Measurements from ENCODE around the gene KAZALD1. TPM values are rescaled to one million over a fixed set of nuclear protein-coding genes. Genes with fewer than 3 reads are reported as not detected.

The KAZALD1 gene
- total RNA-seq, 1 experiment from 2014 or later, result 16.0 TPM

DNA sequence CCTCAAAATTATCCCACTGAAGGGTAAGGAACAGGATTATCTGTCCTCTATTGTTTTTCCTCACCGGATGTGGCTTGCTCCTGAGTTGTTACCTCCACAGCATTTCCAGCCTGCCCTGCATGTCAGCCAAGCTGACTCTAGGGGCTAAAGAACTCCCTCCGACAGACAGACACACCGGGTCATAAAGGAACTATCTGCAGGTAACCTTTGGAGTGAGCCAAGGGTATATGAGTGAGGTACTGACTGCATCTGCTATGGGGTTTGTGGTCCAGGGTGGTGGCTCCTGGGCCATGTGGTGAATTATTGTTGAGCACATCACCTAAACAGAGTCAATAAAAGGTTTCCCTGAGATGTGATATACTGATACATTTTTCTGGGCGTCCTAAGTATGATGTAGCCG is 6.9 kb upstream of the KAZALD1 start:
- intact Hi-C loops (cut with micrococcal nuclease), result no loop called here
- H3K9ac ChIP-seq (ENCODE audit: low read length), result no peak overlapping the region
- H3K27me3 ChIP-seq (ENCODE audit: insufficient read depth, low read length), result no peaks in the 10 kb centered on the region
- H3K27ac ChIP-seq (ENCODE audit: low read depth, low read length), result no peak overlapping the region
- no peak overlapping the region for H3K4me3 ChIP-seq (replicated peaks in 1 of 2; ENCODE audit: low read depth in 1 of 2, low read length in 2 of 2)
- H3K79me2 ChIP-seq (ENCODE audit: insufficient read depth, low read length), result peaks cover 88% of the 10 kb centered on the region
- no peak overlapping the region for H2AFZ ChIP-seq (ENCODE audit: low read depth, low read length, poor library complexity, severe bottlenecking)
- no peak for TF ChIP-seq POLR2A (IDR thresholded peaks at IDR 0.05; ENCODE audit: borderline replicate concordance, extremely low read depth, insufficient read depth, insufficient read length)
- H3K36me3 ChIP-seq (ENCODE audit: control insufficient read depth in 1 of 2, insufficient read depth in 2 of 2, low read length in 2 of 2), result peaks cover 9 to 30% of the 10 kb centered on the region in 2 experiments; a peak in 3 of 4 replicates
- BruUV-seq (replicated peaks), result no TSS peak
- H3K4me2 ChIP-seq (ENCODE audit: low read length), result no peak overlapping the region
- ChIA-PET POLR2A (interaction anchor here (1.0 kb wide), 1 partner anchor 12 kb away, joined by 7 read pairs; no protein-coding TSS in a partner anchor), CTCF (interaction anchor here (1.2 to 5.5 kb wide), 9 partner anchors 8 to 87 kb away, joined by 3 to 118 read pairs (median 10); no protein-coding TSS in a partner anchor), RAD21 (ENCODE audit: low non-redundant PET in 1 of 2, low total read pairs in 2 of 2, uncharacterized antibody in 2 of 2, unreplicated experiment in 2 of 2) (no interaction called here)
- ATAC-seq (no peak), DNase-seq (ENCODE audit: low read depth, low spot score) (no peak)
- no peaks in the 10 kb centered on the region for H3K9me3 ChIP-seq (ENCODE audit: control insufficient read depth in 1 of 2, insufficient read depth in 1 of 2, low read depth in 1 of 2, low read length in 2 of 2)
- no peaks in the 10 kb centered on the region for H3K9me2 ChIP-seq (ENCODE audit: insufficient read depth)
- peaks cover 25 to 42% of the 10 kb centered on the region in 2 experiments for H3K4me1 ChIP-seq (ENCODE audit: control insufficient read depth in 1 of 2, insufficient read depth in 2 of 2, low read length in 2 of 2)
- no peaks in the 10 kb centered on the region for H4K20me1 ChIP-seq (ENCODE audit: insufficient read depth)

DNA sequence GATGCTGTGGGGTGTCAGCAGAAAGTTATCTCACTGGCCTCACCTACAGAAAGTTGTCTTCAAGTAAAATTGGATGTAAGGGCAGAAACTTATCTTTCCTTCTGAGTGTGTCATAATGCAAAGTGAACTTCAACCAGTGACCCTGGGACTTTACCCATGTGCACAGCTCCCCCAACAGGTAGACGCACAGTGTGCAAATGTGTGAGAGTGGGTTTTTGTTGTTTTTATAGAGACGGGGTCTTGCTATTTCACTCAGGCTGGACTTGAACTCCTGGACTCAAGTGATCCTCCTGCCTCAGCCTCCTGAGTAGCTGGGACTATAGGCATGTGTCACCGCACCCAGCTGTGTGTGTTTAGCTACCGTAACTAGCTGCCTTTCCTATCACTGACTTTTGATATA is 6.4 kb upstream of the KAZALD1 start:
- Histone ChIP-seq H2AFZ (ENCODE audit: low read depth, low read length, poor library complexity, severe bottlenecking) (no peak overlapping the region), H3K4me2 (ENCODE audit: low read length) (no peak overlapping the region), H3K9me2 (ENCODE audit: insufficient read depth) (no peaks in the 10 kb centered on the region), H3K4me1 (ENCODE audit: control insufficient read depth in 1 of 2, insufficient read depth in 2 of 2, low read length in 2 of 2) (peaks cover 24 to 37% of the 10 kb centered on the region in 2 experiments), H3K79me2 (ENCODE audit: insufficient read depth, low read length) (peaks cover 90% of the 10 kb centered on the region), H3K27me3 (ENCODE audit: insufficient read depth, low read length) (no peaks in the 10 kb centered on the region), H3K4me3 (replicated peaks in 1 of 2; ENCODE audit: low read depth in 1 of 2, low read length in 2 of 2) (no peak overlapping the region), H4K20me1 (ENCODE audit: insufficient read depth) (no peaks in the 10 kb centered on the region), H3K9ac (ENCODE audit: low read length) (no peak overlapping the region), H3K9me3 (ENCODE audit: control insufficient read depth in 1 of 2, insufficient read depth in 1 of 2, low read depth in 1 of 2, low read length in 2 of 2) (no peaks in the 10 kb centered on the region), H3K27ac (ENCODE audit: low read depth, low read length) (no peak overlapping the region), H3K36me3 (ENCODE audit: control insufficient read depth in 1 of 2, insufficient read depth in 2 of 2, low read length in 2 of 2) (peaks cover 9 to 30% of the 10 kb centered on the region in 2 experiments; a peak in 3 of 4 replicates)
- CTCF ChIA-PET, result interaction anchor here (1.2 to 1.7 kb wide), 9 partner anchors 9 to 726 kb away, joined by 3 to 14 read pairs (median 10); no protein-coding TSS in a partner anchor
- BruUV-seq (replicated peaks), result no TSS peak
- intact Hi-C loops (cut with micrococcal nuclease), result no loop called here
- DNase-seq (ENCODE audit: low read depth, low spot score), result no peak
- no peak for ATAC-seq
- TF ChIP-seq TCF7L2 (IDR thresholded peaks at IDR 0.05; ENCODE audit: borderline replicate concordance, extremely low read depth, insufficient read depth, insufficient read length), result no peak
- no peak for TF ChIP-seq EGR1 (IDR thresholded peaks at IDR 0.05; ENCODE audit: low read depth)
- TF ChIP-seq CTCF (IDR thresholded peaks at IDR 0.05 in 2 of 3, conservative IDR thresholded peaks at IDR 0.05 in 1 of 3; ENCODE audit: borderline replicate concordance in 1 of 3, insufficient read depth in 1 of 3, low read depth in 2 of 3, low read length in 2 of 3), result peak in 2 of 3 experiments; percentile 57 to 58; a peak in 4 of 6 replicates
- RAD21 ChIA-PET (ENCODE audit: low non-redundant PET in 1 of 2, low total read pairs in 2 of 2, uncharacterized antibody in 2 of 2, unreplicated experiment in 2 of 2), result no interaction called here
- POLR2A ChIA-PET, result interaction anchor here (1.0 kb wide), 1 partner anchor 12 kb away, joined by 7 read pairs; no protein-coding TSS in a partner anchor

Measured in HCT116 (cell line).